HCT116 (cell line): Measurements from ENCODE around the gene AP3B1. TPM values are rescaled to one million over a fixed set of nuclear protein-coding genes. Genes with fewer than 3 reads are reported as not detected.

ENCODE experiments used
- ATAC-seq: fragments of 200-7000 bp; cut with Tn5 transposase; 2 replicates; pipeline ENCODE4 v1.9.1; 2020; ENCODE audit warnings: mild to moderate bottlenecking, moderate library complexity
- BruUV-seq: library from RNA; stranded (reverse); fragments of 400-500 nt; replicated peaks from 2 replicates; lab custom pipeline; 2021; lab: Mats Ljungman, UMichigan
- CTCF ChIA-PET: fragments of 300-600 bp; sonication (Branson Sonifier 250); formaldehyde crosslinking; loops from one replicate; lab custom pipeline; 2021; ENCODE audit warnings: antibody characterized with exemption; lab: Charles Lee
- POLR2A ChIA-PET: fragments of 300-600, 350-600 bp; sonication (Branson Sonifier 250); formaldehyde crosslinking; loops from one replicate; lab custom pipeline; 2021; ENCODE audit warnings: antibody characterized with exemption; lab: Charles Lee
- RAD21 ChIA-PET, 2 experiments: fragments of 300-600 bp; sonication (Branson Sonifier 250); formaldehyde crosslinking; loops; one replicate each; lab custom pipeline; 2023; ENCODE audit warnings: low total read pairs in 2 of 2; ENCODE audit not compliant: uncharacterized antibody in 2 of 2, unreplicated experiment in 2 of 2, low non-redundant PET in 1 of 2; lab: Charles Lee
- DNase-seq: peaks from one replicate; pipeline ENCODE4 v3.0.0-alpha.2; 2010; ENCODE audit warnings: low read depth, low spot score
- H2AFZ ChIP-seq: fragments of 200-600 bp; shearing (Covaris generic), sonication (generic); 2 replicates; pipeline ENCODE4 v1.6.1; 2017; ENCODE audit warnings: low read depth, mixed run types, mixed read lengths, antibody characterized with exemption, low read length; ENCODE audit not compliant: poor library complexity, severe bottlenecking
- H3K27ac ChIP-seq: 2 replicates; pipeline ENCODE4 v1.5.1; 2012; ENCODE audit warnings: low read depth, low read length
- H3K27me3 ChIP-seq: fragments of 200-600 bp; sonication (generic); 2 replicates; pipeline ENCODE4 v1.6.1; 2016; ENCODE audit warnings: mixed run types, low read length, mixed read lengths; ENCODE audit not compliant: insufficient read depth
- H3K36me3 ChIP-seq, 2 experiments: fragments of 200-500 bp in 1 of 2; fragments of 200-600 bp in 1 of 2; sonication (Bioruptor generic) in 1 of 2; sonication (generic) in 1 of 2; 2 replicates each; pipeline versions ENCODE4 v1.5.1 to v1.6.1; 2014 to 2016; ENCODE audit warnings: low read length in 2 of 2, inconsistent platforms in 1 of 2, mixed read lengths in 1 of 2, mixed run types in 1 of 2; ENCODE audit not compliant: insufficient read depth in 2 of 2, control insufficient read depth in 1 of 2
- H3K4me1 ChIP-seq, 2 experiments: fragments of 200-600 bp in 1 of 2; sonication (generic) in 1 of 2; 2 replicates each; pipeline versions ENCODE4 v1.5.1 to v1.6.1; 2012 to 2017; ENCODE audit warnings: low read length in 2 of 2, inconsistent platforms in 1 of 2, mild to moderate bottlenecking in 1 of 2, mixed read lengths in 1 of 2, mixed run types in 1 of 2, moderate library complexity in 1 of 2; ENCODE audit not compliant: insufficient read depth in 2 of 2, control insufficient read depth in 1 of 2
- H3K4me2 ChIP-seq: fragments of 200-600 bp; sonication (generic); 2 replicates; pipeline ENCODE4 v1.6.1; 2017; ENCODE audit warnings: mixed run types, low read length, mixed read lengths
- H3K4me3 ChIP-seq, 2 experiments: fragments of 200-600 bp in 1 of 2; sonication (generic) in 1 of 2; replicated peaks in 1 of 2; 2 replicates each; pipeline ENCODE4 v1.5.1; 2011 to 2016; ENCODE audit warnings: low read length in 2 of 2, control low read depth in 1 of 2, low read depth in 1 of 2, mild to moderate bottlenecking in 1 of 2, mixed read lengths in 1 of 2, mixed run types in 1 of 2
- H3K79me2 ChIP-seq: fragments of 200-600 bp; sonication (generic); 2 replicates; pipeline ENCODE4 v1.6.1; 2017; ENCODE audit warnings: mild to moderate bottlenecking, mixed run types, low read length, moderate library complexity, mixed read lengths; ENCODE audit not compliant: insufficient read depth
- H3K9ac ChIP-seq: fragments of 200-600 bp; sonication (generic); 2 replicates; pipeline ENCODE4 v1.6.1; 2016; ENCODE audit warnings: low read length, mixed read lengths
- H3K9me2 ChIP-seq: fragments of 200-600 bp; sonication (generic), shearing (Covaris generic); 2 replicates; pipeline ENCODE4 v1.6.1; 2017; ENCODE audit warnings: mixed run types, mild to moderate bottlenecking, moderate library complexity; ENCODE audit not compliant: insufficient read depth
- H3K9me3 ChIP-seq, 2 experiments: fragments of 200-500 bp in 1 of 2; fragments of 200-600 bp in 1 of 2; sonication (Bioruptor generic) in 1 of 2; sonication (generic) in 1 of 2; 2 replicates each; pipeline ENCODE4 v1.6.1; 2014 to 2017; ENCODE audit warnings: low read length in 2 of 2, mixed read lengths in 2 of 2, inconsistent platforms in 1 of 2, low read depth in 1 of 2, mild to moderate bottlenecking in 1 of 2, mixed run types in 1 of 2, moderate library complexity in 1 of 2; ENCODE audit not compliant: control insufficient read depth in 1 of 2, insufficient read depth in 1 of 2
- H4K20me1 ChIP-seq: fragments of 200-600 bp; sonication (generic), shearing (Covaris generic); 2 replicates; pipeline ENCODE4 v1.6.1; 2017; ENCODE audit warnings: mixed run types, mild to moderate bottlenecking, moderate library complexity; ENCODE audit not compliant: insufficient read depth
- CBX3 ChIP-seq: IDR thresholded peaks from 2 replicates; pipeline ENCODE4 v1.6.1; 2012; ENCODE audit warnings: low read depth
- CTCF ChIP-seq, 3 experiments: fragments of 200-600 bp in 1 of 3; sonication (generic) in 1 of 3; IDR thresholded peaks in 2 of 3; conservative IDR thresholded peaks in 1 of 3; 2 replicates each; pipeline ENCODE4 v1.5.1; 2012 to 2017; ENCODE audit warnings: low read depth in 2 of 3, low read length in 2 of 3, antibody characterized with exemption in 1 of 3, borderline replicate concordance in 1 of 3, control low read depth in 1 of 3, mild to moderate bottlenecking in 1 of 3, mixed read lengths in 1 of 3, mixed run types in 1 of 3, moderate library complexity in 1 of 3; ENCODE audit not compliant: insufficient read depth in 1 of 3
- EZH2phosphoT487 ChIP-seq: fragments of 200-600 bp; IDR thresholded peaks from 2 replicates; pipeline ENCODE4 v1.6.1; 2018; ENCODE audit warnings: antibody characterized with exemption, borderline replicate concordance
- JUND ChIP-seq: IDR thresholded peaks from 2 replicates; pipeline ENCODE4 v1.6.1; 2012
- MAX ChIP-seq: IDR thresholded peaks from 2 replicates; pipeline ENCODE4 v1.6.1; 2012
- POLR2A ChIP-seq: IDR thresholded peaks from 2 replicates; pipeline ENCODE4 v1.7.0; 2011; ENCODE audit warnings: borderline replicate concordance; ENCODE audit not compliant: insufficient read depth, insufficient read length; ENCODE audit errors: extremely low read depth
- POLR2AphosphoS5 ChIP-seq: IDR thresholded peaks from 2 replicates; pipeline ENCODE4 v1.6.1; 2011; ENCODE audit warnings: mild to moderate bottlenecking, low read depth, low read length, moderate library complexity
- RAD21 ChIP-seq: IDR thresholded peaks from 2 replicates; pipeline ENCODE4 v1.6.1; 2012; ENCODE audit warnings: low read depth, mild to moderate bottlenecking
- REST ChIP-seq: IDR thresholded peaks from 2 replicates; pipeline ENCODE4 v1.6.1; 2012; ENCODE audit warnings: low read depth
- SIN3A ChIP-seq: IDR thresholded peaks from 2 replicates; pipeline ENCODE4 v1.6.1; 2012; ENCODE audit warnings: low read depth
- SP1 ChIP-seq: IDR thresholded peaks from 2 replicates; pipeline ENCODE4 v1.6.1; 2012; ENCODE audit warnings: low read depth
- ZBTB33 ChIP-seq: IDR thresholded peaks from 2 replicates; pipeline ENCODE4 v1.6.1; 2011; ENCODE audit warnings: mild to moderate bottlenecking, low read length, moderate library complexity; ENCODE audit not compliant: insufficient replicate concordance; ENCODE audit errors: extremely low read depth
- ZFX ChIP-seq: fragments of 450-650 bp; IDR thresholded peaks from 2 replicates; pipeline ENCODE4 v1.6.1; 2017
- intact Hi-C: fragments of 100-400 bp; cut with micrococcal nuclease; formaldehyde crosslinking; loops from 2 replicates; pipeline ENCODE4 v1.10.0; 2022
- total RNA-seq: library from RNA; stranded (reverse); gene quantifications from one replicate; pipeline ENCODE4 v1.2.1, GENCODE V29; 2021; ENCODE audit not compliant: unreplicated experiment

AP3B1 gene
- total RNA-seq, 1 experiment from 2014 or later = 54.5 TPM

GRCh38 chr5:78113689-78114264, 180.7 kb downstream of the AP3B1 start:
- Histone ChIP-seq H3K27ac (no peak overlapping the region), H3K9ac (no peak overlapping the region), H3K9me2 (no peaks in the 10 kb centered on the region), H3K9me3 (no peaks in the 10 kb centered on the region), H4K20me1 (no peaks in the 10 kb centered on the region), H2AFZ (no peak overlapping the region), H3K4me3 (no peak overlapping the region), H3K4me1 (no peaks in the 10 kb centered on the region), H3K4me2 (no peak overlapping the region), H3K36me3 (no peaks in the 10 kb centered on the region; a peak in 1 of 4 replicates), H3K27me3 (no peaks in the 10 kb centered on the region), H3K79me2 (no peaks in the 10 kb centered on the region)
- TF ChIP-seq ZBTB33 = no peak
- TF ChIP-seq SIN3A = no peak
- no peak for TF ChIP-seq JUND
- no peak for TF ChIP-seq POLR2AphosphoS5
- no peak for TF ChIP-seq REST
- no peak for TF ChIP-seq ZFX
- no peak for TF ChIP-seq SP1
- TF ChIP-seq MAX = no peak
- no peak for TF ChIP-seq EZH2phosphoT487
- no peak for TF ChIP-seq POLR2A
- no peak for TF ChIP-seq CTCF (IDR thresholded peaks at IDR 0.05 in 2 of 3, conservative IDR thresholded peaks at IDR 0.05 in 1 of 3; ENCODE audit: borderline replicate concordance in 1 of 3, insufficient read depth in 1 of 3, low read depth in 2 of 3, low read length in 2 of 3)
- no peak for TF ChIP-seq RAD21
- TF ChIP-seq CBX3 = no peak
- no peak for DNase-seq
- POLR2A ChIA-PET = no interaction called here
- no peak for ATAC-seq
- no TSS peak for BruUV-seq
- RAD21 ChIA-PET = no interaction called here
- CTCF ChIA-PET = interaction anchor here (2.1 kb wide), 1 partner anchor 14 kb away, joined by 5 read pairs; no protein-coding TSS in a partner anchor
- intact Hi-C loops = no loop called here
